H1 (cell line): Measurements from ENCODE around the gene TCERG1L. TPM values are rescaled to one million over a fixed set of nuclear protein-coding genes. Genes with fewer than 3 reads are reported as not detected.

Experiments used
- CTCF ChIA-PET: fragments of 300-600 bp; sonication (Branson Sonifier 250); formaldehyde crosslinking; loops from one replicate; lab custom pipeline; 2021; ENCODE audit not compliant: partially characterized antibody; lab: Charles Lee
- POLR2A ChIA-PET: fragments of 300-600 bp; sonication (Branson Sonifier 250); formaldehyde crosslinking; loops from one replicate; lab custom pipeline; 2021; ENCODE audit warnings: inconsistent platforms; ENCODE audit not compliant: partially characterized antibody; lab: Charles Lee
- DNase-seq, 2 experiments: peaks; one replicate each; pipeline versions ENCODE4 v3.0.0 to v3.0.0-alpha.2; 2010 to 2022; ENCODE audit warnings: low spot score in 2 of 2, low read depth in 1 of 2, mixed read lengths in 1 of 2
- FAIRE-seq: peaks from 2 replicates; lab custom pipeline; 2011; peaks lifted over from hg19 to GRCh38; lab: Jason Lieb, UNC
- H2AFZ ChIP-seq: 2 replicates; pipeline ENCODE4 v1.8.1; 2012; ENCODE audit warnings: low read length, inconsistent platforms
- H2AK5ac ChIP-seq: 2 replicates; pipeline ENCODE4 v1.6.1; 2013; ENCODE audit warnings: low read depth, low read length
- H2BK120ac ChIP-seq: replicated peaks from 2 replicates; pipeline ENCODE3; 2013; ENCODE audit warnings: low read depth, low read length, inconsistent platforms
- H2BK12ac ChIP-seq: 2 replicates; pipeline ENCODE4 v1.6.1; 2013; ENCODE audit warnings: low read depth, low read length
- H2BK15ac ChIP-seq: 2 replicates; pipeline ENCODE4 v1.6.1; 2013; ENCODE audit warnings: low read length
- H2BK20ac ChIP-seq: 2 replicates; pipeline ENCODE4 v1.6.1; 2013; ENCODE audit warnings: low read length
- H2BK5ac ChIP-seq: 2 replicates; pipeline ENCODE4 v1.6.1; 2013; ENCODE audit warnings: low read depth, low read length
- H3K14ac ChIP-seq: 2 replicates; pipeline ENCODE4 v1.6.1; 2013; ENCODE audit warnings: inconsistent platforms; ENCODE audit not compliant: insufficient read length
- H3K18ac ChIP-seq: 2 replicates; pipeline ENCODE4 v1.6.1; 2013; ENCODE audit warnings: low read length; ENCODE audit errors: extremely low read depth
- H3K23ac ChIP-seq: 2 replicates; pipeline ENCODE4 v1.6.1; 2013; ENCODE audit warnings: inconsistent platforms; ENCODE audit not compliant: insufficient read length
- H3K23me2 ChIP-seq: 2 replicates; pipeline ENCODE4 v1.6.1; 2013; ENCODE audit warnings: low read depth, low read length
- H3K27ac ChIP-seq: 2 replicates; pipeline ENCODE4 v1.6.1; 2011; ENCODE audit warnings: low read depth, low read length, inconsistent platforms
- H3K27me3 ChIP-seq, 4 experiments: replicated peaks in 1 of 4; 1 replicate in 1 of 4; 2 replicates in 3 of 4; pipeline versions ENCODE4 v1.6.1 to v1.8.1; 2011 to 2013; ENCODE audit warnings: low read length in 3 of 4, mild to moderate bottlenecking in 3 of 4, inconsistent platforms in 2 of 4, mixed read lengths in 2 of 4, moderate library complexity in 1 of 4; ENCODE audit not compliant: control insufficient read depth in 3 of 4, insufficient read depth in 3 of 4; ENCODE audit errors: extremely low read depth in 1 of 4
- H3K36me3 ChIP-seq, 4 experiments: 2 replicates each; pipeline versions ENCODE4 v1.6.1 to v1.8.1; 2011 to 2013; ENCODE audit warnings: mild to moderate bottlenecking in 4 of 4, low read length in 3 of 4, moderate library complexity in 2 of 4, control low read depth in 1 of 4, inconsistent platforms in 1 of 4; ENCODE audit not compliant: insufficient read depth in 4 of 4, control insufficient read depth in 2 of 4
- H3K4ac ChIP-seq: replicated peaks from 2 replicates; pipeline ENCODE3; 2013; ENCODE audit warnings: low read length, low read depth, mixed read lengths, inconsistent platforms; ENCODE audit not compliant: insufficient read length
- H3K4me1 ChIP-seq, 4 experiments: replicated peaks in 1 of 4; 1 replicate in 1 of 4; 2 replicates in 3 of 4; pipeline versions ENCODE4 v1.6.1 to v1.8.1; 2011 to 2013; ENCODE audit warnings: low read length in 3 of 4, inconsistent platforms in 2 of 4, mixed read lengths in 1 of 4; ENCODE audit not compliant: insufficient read depth in 4 of 4, control insufficient read depth in 3 of 4
- H3K4me2 ChIP-seq, 2 experiments: 2 replicates each; pipeline versions ENCODE4 v1.6.1 to v1.8.1; 2011 to 2013; ENCODE audit warnings: low read depth in 2 of 2, low read length in 2 of 2, control low read depth in 1 of 2, inconsistent platforms in 1 of 2, mild to moderate bottlenecking in 1 of 2; ENCODE audit not compliant: insufficient read depth in 1 of 2
- H3K4me3 ChIP-seq, 4 experiments: fragments of 200-600, 300-600 bp in 1 of 4; sonication (generic), shearing (Covaris generic), sonication (Bioruptor Twin) in 1 of 4; 2 replicates each; pipeline versions ENCODE4 v1.5.1 to v1.8.1; 2011 to 2016; ENCODE audit warnings: low read length in 4 of 4, low read depth in 3 of 4, control low read depth in 2 of 4, inconsistent platforms in 2 of 4, mild to moderate bottlenecking in 2 of 4, mixed read lengths in 1 of 4, moderate library complexity in 1 of 4; ENCODE audit not compliant: insufficient read depth in 2 of 4; ENCODE audit errors: extremely low read depth in 1 of 4
- H3K56ac ChIP-seq: replicated peaks from 2 replicates; pipeline ENCODE3; 2013; ENCODE audit warnings: low read depth, mild to moderate bottlenecking, mixed read lengths, low read length, inconsistent platforms; ENCODE audit not compliant: insufficient read length
- H3K79me1 ChIP-seq: 2 replicates; pipeline ENCODE4 v1.6.1; 2013; ENCODE audit warnings: low read depth, low read length, control low read depth
- H3K79me2 ChIP-seq, 2 experiments: 2 replicates each; pipeline versions ENCODE4 v1.6.1 to v1.8.1; 2012 to 2013; ENCODE audit warnings: low read length in 2 of 2, mild to moderate bottlenecking in 2 of 2, inconsistent platforms in 1 of 2; ENCODE audit not compliant: insufficient read depth in 2 of 2, control insufficient read depth in 1 of 2
- H3K9ac ChIP-seq, 4 experiments: replicated peaks in 1 of 4; 1 replicate in 1 of 4; 2 replicates in 3 of 4; pipeline versions ENCODE4 v1.6.1 to v1.8.1; 2011 to 2013; ENCODE audit warnings: low read depth in 3 of 4, low read length in 3 of 4, control low read depth in 2 of 4, mild to moderate bottlenecking in 2 of 4, moderate library complexity in 2 of 4, inconsistent platforms in 1 of 4; ENCODE audit errors: extremely low read depth in 1 of 4
- H3K9me3 ChIP-seq, 2 experiments: 2 replicates each; pipeline versions ENCODE4 v1.6.1 to v1.8.1; 2012 to 2013; ENCODE audit warnings: mild to moderate bottlenecking in 2 of 2, moderate library complexity in 2 of 2, control low read depth in 1 of 2, inconsistent platforms in 1 of 2, low read depth in 1 of 2, low read length in 1 of 2, mixed read lengths in 1 of 2; ENCODE audit not compliant: insufficient read depth in 2 of 2
- H4K20me1 ChIP-seq, 2 experiments: replicated peaks in 1 of 2; 2 replicates each; pipeline versions ENCODE3 to v1.8.1; 2011 to 2013; ENCODE audit warnings: inconsistent platforms in 2 of 2, low read length in 2 of 2, mild to moderate bottlenecking in 1 of 2; ENCODE audit not compliant: insufficient read depth in 2 of 2, control insufficient read depth in 1 of 2
- H4K5ac ChIP-seq: 2 replicates; pipeline ENCODE4 v1.6.1; 2013; ENCODE audit warnings: low read length, low read depth, mixed read lengths, inconsistent platforms; ENCODE audit not compliant: insufficient read length
- H4K8ac ChIP-seq: 2 replicates; pipeline ENCODE4 v1.8.0; 2013; ENCODE audit warnings: mild to moderate bottlenecking, moderate library complexity, low read length, inconsistent platforms; ENCODE audit not compliant: insufficient read depth; ENCODE audit errors: extremely low read depth
- H4K91ac ChIP-seq: replicated peaks from 2 replicates; pipeline ENCODE3; 2013; ENCODE audit warnings: low read length, mixed read lengths, inconsistent platforms; ENCODE audit not compliant: insufficient read length
- CEBPB ChIP-seq: IDR thresholded peaks from 2 replicates; pipeline ENCODE4 v1.6.1; 2012; ENCODE audit warnings: low read depth, low read length
- CHD1 ChIP-seq: IDR thresholded peaks from 2 replicates; pipeline ENCODE4 v1.6.1; 2012; ENCODE audit warnings: low read depth, low read length, improper control_type of control experiment
- CHD2 ChIP-seq: IDR thresholded peaks from 2 replicates; pipeline ENCODE4 v1.6.1; 2012; ENCODE audit warnings: low read length, improper control_type of control experiment
- SIN3A ChIP-seq, 2 experiments: IDR thresholded peaks in 1 of 2; conservative IDR thresholded peaks in 1 of 2; 2 replicates each; pipeline ENCODE4 v1.6.1; 2011 to 2012; ENCODE audit warnings: low read length in 2 of 2, improper control_type of control experiment in 1 of 2, low read depth in 1 of 2, mild to moderate bottlenecking in 1 of 2
- SUZ12 ChIP-seq: fragments of 200-600 bp; sonication (generic); IDR thresholded peaks from 2 replicates; pipeline ENCODE4 v1.6.1; 2012; ENCODE audit warnings: mild to moderate bottlenecking, inconsistent platforms, low read length, moderate library complexity, mixed read lengths
- TAF1 ChIP-seq: IDR thresholded peaks from 2 replicates; pipeline ENCODE4 v1.6.1; 2011; ENCODE audit warnings: mild to moderate bottlenecking, low read depth, low read length
- WGBS, 2 experiments: shearing (Covaris generic) in 1 of 2; methylation state at CpG; one replicate each; pipeline versions ENCODE4 v1.1.6 to v1.1.7; 2013 to 2015; ENCODE audit warnings: low lambda C conversion rate in 2 of 2, mixed read lengths in 2 of 2, inconsistent platforms in 1 of 2, low coverage in 1 of 2, missing lambda C conversion rate in 1 of 2; ENCODE audit not compliant: insufficient replicate concordance in 2 of 2, insufficient coverage in 1 of 2, insufficient read length in 1 of 2; ENCODE audit errors: extremely low coverage in 1 of 2, missing lambda C conversion rate in 1 of 2; 5-methylcytosine and 5-hydroxymethylcytosine counted together
- polyA plus RNA-seq, 7 experiments: library from polyadenylated mRNA; depleted of rRNA in 3 of 7; stranded (reverse) in 5 of 7; unstranded in 2 of 7; fragments of >200 nt in 5 of 7; fragments of 200-250 nt in 2 of 7; gene quantifications; 1 replicate in 5 of 7; 2 replicates in 1 of 7; 4 replicates in 1 of 7; pipeline versions ENCODE4 v1.2.1 to v1.2.3, GENCODE V29; 2011 to 2013; ENCODE audit warnings: missing spikeins in 2 of 7, mixed read lengths in 2 of 7
- total RNA-seq: library from RNA; stranded (reverse); fragmentation: NEBNext Ultra II Directional; extraction: Animal tissue kit (Norgen Biotek cat#: 25700); gene quantifications from 2 replicates; pipeline ENCODE4 v1.2.1, GENCODE V29; 2021

Gene TCERG1L
- total and polyA plus RNA-seq, 2 of the 8 experiments (the other 6 are each of a cell fraction or from before 2014, with no cell fraction given), result 3.9 to 6.9 TPM

DNA sequence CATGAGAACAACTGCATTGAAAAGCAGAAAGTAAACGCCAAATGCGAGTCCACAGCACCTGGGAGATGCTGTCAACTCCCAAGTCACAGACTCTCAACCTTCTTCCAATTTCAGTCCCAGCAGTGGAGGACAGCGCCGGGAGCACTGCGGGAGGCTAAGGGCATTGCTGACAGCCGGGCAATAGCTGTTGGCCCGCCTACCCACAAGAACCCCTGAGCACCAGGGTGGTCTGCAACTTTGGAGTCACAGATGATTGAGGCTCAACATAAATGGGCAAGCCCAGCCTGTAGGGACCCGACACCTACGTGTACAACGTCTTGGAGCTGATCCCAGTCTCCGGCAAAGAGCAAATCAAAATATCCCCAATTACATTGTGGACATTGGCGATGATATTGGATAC lies 262.9 kb downstream of the TCERG1L start:
- Histone ChIP-seq H2BK5ac (peak overlapping the region; percentile 97; the same call in 1 of the 2 replicates), H3K56ac (peak overlapping the region; percentile 35), H3K79me2 (no peaks in the 10 kb centered on the region), H2BK15ac (no peak overlapping the region), H3K36me3 (0 out of 8 replicates have a peak, but pooled peaks cover 0 to 2% (median 0%) of the 10 kb centered on the region in 4 experiments), H3K4me3 (peak overlapping the region in 3 of 4 experiments; percentile 13 to 42 (median 17); a peak in 3 of 8 replicates), H2AFZ (no peak overlapping the region), H4K5ac (peak overlapping the region; percentile 54), H2BK20ac (peak overlapping the region; percentile 88), H3K14ac (no peak overlapping the region), H3K18ac (peak overlapping the region; percentile 76), H3K27ac (peak overlapping the region; percentile 48; the same call in 1 of the 2 replicates), H3K23ac (no peak overlapping the region), H2AK5ac (peak overlapping the region; percentile 83; the same call in 1 of the 2 replicates), H3K27me3 (no peaks in the 10 kb centered on the region; a peak in 1 of 7 replicates), H4K20me1 (peaks cover 0 to 2% of the 10 kb centered on the region in 2 experiments), H3K23me2 (peaks cover 3% of the 10 kb centered on the region; the same call in 1 of the 2 replicates), H4K91ac (peak overlapping the region; percentile 89), H2BK120ac (peak overlapping the region; percentile 98), H3K9me3 (peaks cover 28 to 32% of the 10 kb centered on the region in 2 experiments), H3K9ac (peak overlapping the region in 1 of 4 experiments; percentile 1; a peak in 2 of 7 replicates), H3K4me2 (peak overlapping the region; percentile 60 to 71), H3K79me1 (no peaks in the 10 kb centered on the region), H3K4me1 (peaks cover 11 to 19% (median 15%) of the 10 kb centered on the region in 4 experiments), H2BK12ac (peak overlapping the region; percentile 78; the same call in 1 of the 2 replicates), H4K8ac (no peak overlapping the region), H3K4ac (no peak overlapping the region)
- POLR2A ChIA-PET, result interaction anchor here (0.6 to 1.4 kb wide), 6 partner anchors 9 to 49 kb away, joined by 3 to 4 read pairs (median 3); no protein-coding TSS in a partner anchor
- FAIRE-seq, result no peak
- CTCF ChIA-PET, result interaction anchor here (0.6 to 1.1 kb wide), 4 partner anchors 22 to 94 kb away, joined by 3 to 4 read pairs (median 3); no protein-coding TSS in a partner anchor
- WGBS, 2 experiments, result 39% methylated on average over 12 of the region's 12 CpGs; no CpG with 5 or more reads in 1 of the 2 experiments
- no peak for TF ChIP-seq CHD1
- TF ChIP-seq TAF1, result no peak
- TF ChIP-seq CEBPB, result no peak
- TF ChIP-seq CHD2, result no peak
- no peak for TF ChIP-seq SUZ12
- peak in 1 of 2 experiments; percentile 70; a peak in 2 of 4 replicates for TF ChIP-seq SIN3A (conservative IDR thresholded peaks at IDR 0.05 in 1 of 2, IDR thresholded peaks at IDR 0.05 in 1 of 2; ENCODE audit: low read depth in 1 of 2, low read length in 2 of 2)
- DNase-seq, result peak; percentile 3 to 63
